Esophagus muscularis mucosa (tissue), 4 donors: Measurements from ENCODE around the gene TNFRSF17. TPM values are rescaled to one million over a fixed set of nuclear protein-coding genes. Genes with fewer than 3 reads are reported as not detected.

Experiments
- DNase-seq: peaks from one replicate; pipeline ENCODE4 v3.0.0-alpha.2; 2017; ENCODE audit errors: extremely low spot score
- H3K27ac ChIP-seq, 4 donors: fragments of 200-600 bp; sonication (generic); replicated peaks in 1 of 4; 1 replicate in 3 of 4; 2 replicates in 1 of 4; pipeline ENCODE4 v1.5.1; 2016 to 2019; ENCODE audit warnings: mild to moderate bottlenecking in 1 of 4
- H3K27me3 ChIP-seq, 4 donors: fragments of 200-600 bp; sonication (generic); one replicate each; pipeline versions ENCODE4 v1.5.1 to v1.6.0; 2016 to 2019
- H3K36me3 ChIP-seq, 4 donors: fragments of 200-600 bp; sonication (generic); one replicate each; pipeline ENCODE4 v1.5.1; 2016 to 2019
- H3K4me1 ChIP-seq, 4 donors: fragments of 200-600 bp; sonication (generic); one replicate each; pipeline ENCODE4 v1.5.1; 2016 to 2019
- H3K4me3 ChIP-seq, 4 donors: fragments of 200-600 bp; sonication (generic); 1 replicate in 2 of 4; 2 replicates in 2 of 4; pipeline ENCODE4 v1.5.1; 2016 to 2019; ENCODE audit warnings: mild to moderate bottlenecking in 4 of 4, moderate library complexity in 1 of 4
- H3K9me3 ChIP-seq, 4 donors: fragments of 200-600 bp; sonication (generic); 1 replicate in 3 of 4; 2 replicates in 1 of 4; pipeline ENCODE4 v1.5.1; 2016 to 2019
- EP300 ChIP-seq: sonication (generic); formaldehyde crosslinking; IDR thresholded peaks from one replicate; pipeline ENCODE4 v1.6.1; 2017; ENCODE audit warnings: antibody characterized with exemption
- POLR2A ChIP-seq: fragments of 450-650 bp; IDR thresholded peaks from one replicate; pipeline ENCODE4 v1.6.1; 2017; ENCODE audit warnings: antibody characterized with exemption, moderate library complexity, mild to moderate bottlenecking, low read depth
- POLR2AphosphoS5 ChIP-seq, 2 donors: sonication (generic); formaldehyde crosslinking; IDR thresholded peaks; one replicate each; pipeline ENCODE4 v1.6.1; 2017; ENCODE audit warnings: antibody characterized with exemption in 2 of 2
- WGBS: methylation state at CpG from one replicate; pipeline ENCODE4 v1.1.5; 2018; 5-methylcytosine and 5-hydroxymethylcytosine counted together
- intact Hi-C: fragments of 100-400 bp; cut with DNase I; formaldehyde crosslinking; loops from one replicate; pipeline ENCODE4 v1.15.1; 2023
- total RNA-seq, 4 donors: library from RNA; depleted of rRNA; stranded (reverse); fragments of >200 nt; gene quantifications; one replicate each; pipeline versions ENCODE4 v1.1.0 to v1.2.1, GENCODE V29; 2016
- TF ChIP-seq, protein P1 (sequence below), 3 experiments: fragments of 200-600 bp in 2 of 3; fragments of 450-650 bp in 1 of 3; sonication (generic) in 2 of 3; IDR thresholded peaks; one replicate each; pipeline ENCODE4 v1.5.1; 2017 to 2019; ENCODE audit warnings: antibody characterized with exemption in 3 of 3, mild to moderate bottlenecking in 2 of 3, moderate library complexity in 1 of 3

The TNFRSF17 gene
- total RNA-seq, 4 donors from 2014 or later, result not detected

- no peak for DNase-seq
- peaks cover 22 to 30% (median 28%) of the 10 kb centered on the region in 4 donors for H3K4me1 ChIP-seq
- intact Hi-C loops, result no loop called here
- H3K9me3 ChIP-seq, result no peaks in the 10 kb centered on the region
- TF ChIP-seq POLR2A (no peak), EP300 (no peak), POLR2AphosphoS5 (IDR thresholded peaks at IDR 0.05) (no peak)
- TF ChIP-seq, protein P1, sequence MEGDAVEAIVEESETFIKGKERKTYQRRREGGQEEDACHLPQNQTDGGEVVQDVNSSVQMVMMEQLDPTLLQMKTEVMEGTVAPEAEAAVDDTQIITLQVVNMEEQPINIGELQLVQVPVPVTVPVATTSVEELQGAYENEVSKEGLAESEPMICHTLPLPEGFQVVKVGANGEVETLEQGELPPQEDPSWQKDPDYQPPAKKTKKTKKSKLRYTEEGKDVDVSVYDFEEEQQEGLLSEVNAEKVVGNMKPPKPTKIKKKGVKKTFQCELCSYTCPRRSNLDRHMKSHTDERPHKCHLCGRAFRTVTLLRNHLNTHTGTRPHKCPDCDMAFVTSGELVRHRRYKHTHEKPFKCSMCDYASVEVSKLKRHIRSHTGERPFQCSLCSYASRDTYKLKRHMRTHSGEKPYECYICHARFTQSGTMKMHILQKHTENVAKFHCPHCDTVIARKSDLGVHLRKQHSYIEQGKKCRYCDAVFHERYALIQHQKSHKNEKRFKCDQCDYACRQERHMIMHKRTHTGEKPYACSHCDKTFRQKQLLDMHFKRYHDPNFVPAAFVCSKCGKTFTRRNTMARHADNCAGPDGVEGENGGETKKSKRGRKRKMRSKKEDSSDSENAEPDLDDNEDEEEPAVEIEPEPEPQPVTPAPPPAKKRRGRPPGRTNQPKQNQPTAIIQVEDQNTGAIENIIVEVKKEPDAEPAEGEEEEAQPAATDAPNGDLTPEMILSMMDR (IDR thresholded peaks at IDR 0.05), result no peak
- no peak overlapping the region for H3K4me3 ChIP-seq
- H3K36me3 ChIP-seq, result no peaks in the 10 kb centered on the region
- H3K27ac ChIP-seq, result no peak overlapping the region
- WGBS, result 84% methylated on average over 5 of the region's 5 CpGs
- no peaks in the 10 kb centered on the region for H3K27me3 ChIP-seq
These were observed 15.3 kb downstream of the TNFRSF17 start for GRCh38 chr16:11980136-11980844.

DNA sequence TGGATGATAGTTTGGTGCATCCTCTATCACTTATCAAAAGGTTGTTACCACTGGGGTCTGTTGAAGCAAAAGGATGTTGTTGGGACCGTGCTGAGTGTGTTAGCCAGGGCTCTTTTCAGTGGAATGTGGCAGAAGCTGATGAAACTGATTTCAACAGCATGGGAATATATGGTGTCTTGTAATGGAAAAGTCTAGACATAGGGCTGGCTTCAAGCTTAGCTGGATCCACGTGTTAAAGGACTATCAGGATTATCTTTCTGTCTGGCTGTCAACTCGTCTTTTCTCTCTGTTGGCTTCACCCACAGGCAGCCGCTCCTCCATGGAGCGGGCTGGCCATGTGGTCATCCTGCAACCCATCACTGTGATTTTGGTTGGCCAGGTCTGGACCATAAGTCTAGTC is 20.2 kb downstream of the TNFRSF17 start:
- Histone ChIP-seq H3K36me3 (no peaks in the 10 kb centered on the region), H3K9me3 (no peaks in the 10 kb centered on the region), H3K4me3 (no peak overlapping the region), H3K4me1 (peaks cover 0 to 6% (median 0%) of the 10 kb centered on the region in 4 donors), H3K27ac (no peak overlapping the region), H3K27me3 (no peaks in the 10 kb centered on the region)
- intact Hi-C loops, result no loop called here
- DNase-seq, result no peak
- TF ChIP-seq, protein P1 (IDR thresholded peaks at IDR 0.05), result no peak
- no peak for TF ChIP-seq EP300
- TF ChIP-seq POLR2AphosphoS5 (IDR thresholded peaks at IDR 0.05), result no peak
- no peak for TF ChIP-seq POLR2A
- 62% methylated on average over 5 of the region's 5 CpGs for WGBS

GRCh38 chr16:11986521-11987057 is 21.6 kb downstream of the TNFRSF17 start:
- no peak for TF ChIP-seq EP300
- no peak for TF ChIP-seq POLR2AphosphoS5 (IDR thresholded peaks at IDR 0.05)
- no peak for TF ChIP-seq POLR2A
- TF ChIP-seq, protein P1 (IDR thresholded peaks at IDR 0.05), result no peak

GRCh38 chr16:11988258-11988978 is 23.4 kb downstream of the TNFRSF17 start:
- DNase-seq, result no peak
- WGBS, result 57% methylated on average over 5 of the region's 5 CpGs
- no peaks in the 10 kb centered on the region for H3K9me3 ChIP-seq
- H3K4me3 ChIP-seq, result no peak overlapping the region
- H3K36me3 ChIP-seq, result no peaks in the 10 kb centered on the region
- TF ChIP-seq POLR2AphosphoS5 (IDR thresholded peaks at IDR 0.05) (no peak), POLR2A (no peak)
- H3K4me1 ChIP-seq, result peaks cover 0 to 7% (median 0%) of the 10 kb centered on the region in 4 donors
- intact Hi-C loops, result no loop called here
- H3K27me3 ChIP-seq, result no peaks in the 10 kb centered on the region
- no peak overlapping the region for H3K27ac ChIP-seq

More at GRCh38 chr16:11986521-11987057, 21.6 kb downstream of the TNFRSF17 start:
- H3K4me3 ChIP-seq, result no peak overlapping the region
- H3K4me1 ChIP-seq, result peaks cover 0 to 6% (median 0%) of the 10 kb centered on the region in 4 donors
- H3K27me3 ChIP-seq, result no peaks in the 10 kb centered on the region
- intact Hi-C loops, result no loop called here
- no peaks in the 10 kb centered on the region for H3K36me3 ChIP-seq
- no peak for DNase-seq
- 86% methylated on average over 12 of the region's 12 CpGs for WGBS
- H3K9me3 ChIP-seq, result no peaks in the 10 kb centered on the region
- no peak overlapping the region for H3K27ac ChIP-seq

DNA sequence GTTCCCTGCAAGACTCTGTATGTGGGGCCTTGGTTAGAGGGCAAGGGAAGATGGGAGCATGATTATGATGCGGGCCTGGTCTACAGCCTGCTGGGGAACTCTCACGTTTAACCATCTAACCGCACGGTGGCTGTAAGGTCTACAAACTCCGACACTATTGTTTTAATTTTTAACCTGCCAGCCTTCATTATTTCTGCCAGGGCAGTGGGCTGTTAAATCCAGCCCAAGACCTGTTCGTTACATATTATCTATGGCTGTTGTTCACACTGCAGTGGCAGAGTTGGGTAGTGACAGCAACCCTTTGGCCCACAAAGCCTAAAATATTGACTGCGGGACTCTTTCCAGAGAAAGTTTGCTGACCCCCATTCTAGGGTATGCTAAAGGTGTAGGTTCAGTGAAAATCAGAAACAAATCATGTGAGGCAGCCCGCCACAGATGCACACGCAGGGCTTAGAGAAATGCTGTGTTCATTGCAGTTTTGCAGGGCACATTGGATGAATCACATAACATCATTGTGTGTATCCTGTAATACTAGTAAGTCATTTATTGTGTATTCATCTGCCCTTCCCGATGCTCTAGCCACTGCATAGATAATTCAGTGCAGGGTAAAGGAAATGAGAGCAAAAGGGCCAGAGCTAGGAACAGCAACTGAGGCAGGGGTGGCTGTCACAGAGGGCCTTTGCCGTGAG is 25.8 kb downstream of the TNFRSF17 start:
- 92% methylated on average over 11 of the region's 11 CpGs for WGBS
- DNase-seq, result no peak
- no peak overlapping the region for H3K4me3 ChIP-seq
- H3K27ac ChIP-seq, result no peak overlapping the region
- H3K9me3 ChIP-seq, result no peaks in the 10 kb centered on the region
- no peaks in the 10 kb centered on the region for H3K27me3 ChIP-seq
- peaks cover 10 to 23% (median 12%) of the 10 kb centered on the region in 4 donors for H3K4me1 ChIP-seq
- TF ChIP-seq EP300 (no peak), POLR2A (no peak), POLR2AphosphoS5 (IDR thresholded peaks at IDR 0.05) (no peak)
- TF ChIP-seq, protein P1 (IDR thresholded peaks at IDR 0.05), result no peak
- intact Hi-C loops, result no loop called here
- H3K36me3 ChIP-seq, result no peaks in the 10 kb centered on the region
